GM23248 (cell line): ENCODE results near the gene CLCF1.

ENCODE experiments used
- EZH2 ChIP-seq: fragments of 200-600 bp; sonication (generic); IDR thresholded peaks from 2 replicates; pipeline ENCODE4 v1.6.1; 2018; ENCODE audit warnings: antibody characterized with exemption, mild to moderate bottlenecking; ENCODE audit not compliant: insufficient read depth, poor library complexity, severe bottlenecking
- EZH2phosphoT487 ChIP-seq: fragments of 200-600 bp; sonication (generic); IDR thresholded peaks from 2 replicates; pipeline ENCODE4 v1.6.1; 2018; ENCODE audit warnings: antibody characterized with exemption, moderate library complexity, mild to moderate bottlenecking, low read depth; ENCODE audit not compliant: insufficient read depth

DNA sequence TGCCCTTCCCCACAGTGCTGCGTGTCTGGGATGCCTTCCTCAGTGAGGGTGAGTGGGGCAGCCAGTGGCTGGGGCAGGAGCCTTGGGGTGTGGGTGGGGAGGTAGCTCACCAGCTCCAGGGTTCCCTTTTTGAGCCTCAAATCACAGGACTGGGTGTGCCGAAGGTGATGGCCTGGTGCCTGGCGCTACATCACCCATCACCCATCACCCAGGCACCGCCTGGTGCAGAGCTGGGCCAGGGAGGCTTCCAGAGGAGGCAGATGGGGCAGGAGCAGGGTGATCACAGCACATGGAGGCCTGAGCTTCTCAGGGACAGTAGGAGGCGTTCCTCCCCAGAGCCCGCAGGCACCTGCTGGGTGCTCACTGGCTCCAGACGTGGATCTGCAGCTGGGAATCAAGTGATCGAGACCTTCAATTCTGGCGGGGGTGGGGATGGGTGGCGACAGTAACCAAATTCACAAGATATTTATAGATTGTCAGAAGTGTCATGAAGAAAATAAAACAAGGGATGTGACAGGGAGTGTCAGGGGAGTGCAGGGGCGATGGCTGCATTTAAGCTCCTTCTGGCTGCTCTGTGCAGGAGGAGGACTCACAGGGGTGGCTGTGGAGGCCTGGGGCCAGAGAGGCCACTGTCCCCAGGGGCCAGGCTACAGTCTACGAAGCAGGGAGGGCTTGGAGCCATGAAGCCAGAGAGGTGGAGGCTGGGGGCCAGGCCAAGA lies 33.7 kb upstream of the CLCF1 start:
- TF ChIP-seq EZH2phosphoT487 (no peak), EZH2 (no peak)
